ENCODE results near the gene ZRSR2.

DNA sequence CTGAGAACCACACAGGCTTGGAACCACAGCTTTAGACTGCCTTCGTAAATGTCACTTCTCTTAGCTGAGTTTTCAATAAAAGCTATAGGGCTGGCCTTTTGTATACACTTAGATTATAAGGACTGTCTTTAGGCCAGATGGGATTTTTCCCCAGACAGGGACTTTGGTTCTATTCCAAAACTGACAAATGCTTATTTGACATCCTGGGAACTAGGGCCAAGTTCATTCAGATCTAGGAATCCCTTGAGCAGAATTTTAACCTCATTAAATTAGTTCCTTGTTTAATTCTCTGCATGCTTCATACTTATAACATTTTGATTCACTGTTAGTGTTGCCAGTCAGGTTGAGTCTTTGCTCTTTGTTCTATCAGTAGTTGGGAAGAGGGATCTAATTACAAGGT is 23.1 kb downstream of the ZRSR2 start:
- TF ChIP-seq, protein P1, sequence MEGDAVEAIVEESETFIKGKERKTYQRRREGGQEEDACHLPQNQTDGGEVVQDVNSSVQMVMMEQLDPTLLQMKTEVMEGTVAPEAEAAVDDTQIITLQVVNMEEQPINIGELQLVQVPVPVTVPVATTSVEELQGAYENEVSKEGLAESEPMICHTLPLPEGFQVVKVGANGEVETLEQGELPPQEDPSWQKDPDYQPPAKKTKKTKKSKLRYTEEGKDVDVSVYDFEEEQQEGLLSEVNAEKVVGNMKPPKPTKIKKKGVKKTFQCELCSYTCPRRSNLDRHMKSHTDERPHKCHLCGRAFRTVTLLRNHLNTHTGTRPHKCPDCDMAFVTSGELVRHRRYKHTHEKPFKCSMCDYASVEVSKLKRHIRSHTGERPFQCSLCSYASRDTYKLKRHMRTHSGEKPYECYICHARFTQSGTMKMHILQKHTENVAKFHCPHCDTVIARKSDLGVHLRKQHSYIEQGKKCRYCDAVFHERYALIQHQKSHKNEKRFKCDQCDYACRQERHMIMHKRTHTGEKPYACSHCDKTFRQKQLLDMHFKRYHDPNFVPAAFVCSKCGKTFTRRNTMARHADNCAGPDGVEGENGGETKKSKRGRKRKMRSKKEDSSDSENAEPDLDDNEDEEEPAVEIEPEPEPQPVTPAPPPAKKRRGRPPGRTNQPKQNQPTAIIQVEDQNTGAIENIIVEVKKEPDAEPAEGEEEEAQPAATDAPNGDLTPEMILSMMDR (IDR thresholded peaks at IDR 0.05; ENCODE audit: control extremely low read depth in 1 of 3, insufficient read depth in 1 of 3, low read depth in 1 of 3, low read length in 3 of 3) = no peak
- no peak for TF ChIP-seq RXRA (IDR thresholded peaks at IDR 0.05; ENCODE audit: insufficient read depth, low read depth, low read length)
- TF ChIP-seq RAD21 (IDR thresholded peaks at IDR 0.05 in 1 of 2, conservative IDR thresholded peaks at IDR 0.05 in 1 of 2; ENCODE audit: low read depth in 2 of 2, low read length in 2 of 2) = no peak
- TF ChIP-seq JUND (IDR thresholded peaks at IDR 0.05; ENCODE audit: low read length) = no peak
- TF ChIP-seq NRF1 (IDR thresholded peaks at IDR 0.05; ENCODE audit: low read depth, low read length) = no peak
- TF ChIP-seq PHF8 (conservative IDR thresholded peaks at IDR 0.05; ENCODE audit: low read depth, low read length) = no peak
- no peak for TF ChIP-seq POLR2AphosphoS5 (IDR thresholded peaks at IDR 0.05; ENCODE audit: low read depth, low read length)
- TF ChIP-seq CBX5 (IDR thresholded peaks at IDR 0.05; ENCODE audit: low read depth, low read length) = no peak
- TF ChIP-seq EZH2 (IDR thresholded peaks at IDR 0.05; ENCODE audit: low read depth, low read length, severe bottlenecking) = no peak
- TF ChIP-seq TAF1 (IDR thresholded peaks at IDR 0.05; ENCODE audit: low read depth, low read length) = no peak

Measured in H1 (cell line).